Measurements from ENCODE around the gene FAM151B.

DNA sequence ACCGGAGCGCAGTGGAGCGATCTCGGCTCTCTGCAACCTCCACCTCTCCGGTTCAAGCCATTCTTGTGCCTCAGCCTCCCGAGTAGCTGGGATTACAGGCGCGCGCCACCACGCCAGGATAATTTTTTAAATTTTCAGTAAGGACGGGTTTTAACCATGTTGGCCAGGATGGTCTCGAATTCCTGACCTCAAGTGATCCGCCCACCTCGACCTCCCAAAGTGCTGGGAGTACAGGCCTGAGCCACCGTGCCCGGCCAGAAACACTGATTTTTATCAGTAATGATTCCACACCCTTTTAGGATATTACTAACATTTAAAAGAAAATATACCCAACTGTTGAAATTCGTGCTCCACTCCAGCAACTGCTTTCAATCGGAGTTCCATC lies 464 bp upstream of the FAM151B start:
- TF ChIP-seq EZH2 (IDR thresholded peaks at IDR 0.05; ENCODE audit: insufficient read depth, poor library complexity, severe bottlenecking) (no peak), EZH2phosphoT487 (IDR thresholded peaks at IDR 0.05; ENCODE audit: insufficient read depth, low read depth) (no peak)
